PC-9 (cell line): Measurements from ENCODE around the gene CUX1. TPM values are rescaled to one million over a fixed set of nuclear protein-coding genes. Genes with fewer than 3 reads are reported as not detected.

Experiments used
- BruUV-seq: library from RNA; stranded (reverse); fragments of 400-500 nt; replicated peaks from 2 replicates; lab custom pipeline; 2021; lab: Mats Ljungman, UMichigan
- CTCF ChIA-PET: fragments of 300-600 bp; sonication (Branson Sonifier 250); formaldehyde crosslinking; loops from one replicate; lab custom pipeline; 2022; ENCODE audit warnings: antibody characterized with exemption; lab: Charles Lee
- POLR2A ChIA-PET: fragments of 300-600 bp; sonication (Branson Sonifier 250); formaldehyde crosslinking; loops from one replicate; lab custom pipeline; 2022; ENCODE audit warnings: antibody characterized with exemption; ENCODE audit not compliant: unreplicated experiment; lab: Charles Lee
- DNase-seq, 2 experiments: peaks; one replicate each; pipeline versions ENCODE4 v3.0.0 to v3.0.0-alpha.2; 2015 to 2022; ENCODE audit warnings: mixed read lengths in 1 of 2
- H2AFZ ChIP-seq: fragments of 200-600 bp; sonication (generic); 2 replicates; pipeline ENCODE4 v1.8.1; 2017; ENCODE audit warnings: antibody characterized with exemption
- H3F3A ChIP-seq: fragments of 200-600 bp; sonication (generic); 2 replicates; pipeline ENCODE4 v1.8.1; 2017; ENCODE audit warnings: antibody characterized with exemption, mild to moderate bottlenecking, low read depth; ENCODE audit not compliant: insufficient read depth
- H3K27ac ChIP-seq: fragments of 200-600 bp; sonication (generic); 2 replicates; pipeline ENCODE4 v1.6.1; 2016; ENCODE audit warnings: mixed run types
- H3K27me3 ChIP-seq: fragments of 200-600 bp; sonication (generic); 2 replicates; pipeline ENCODE4 v1.6.1; 2016; ENCODE audit warnings: low read depth, mixed run types; ENCODE audit not compliant: insufficient read depth
- H3K36me3 ChIP-seq: fragments of 200-600 bp; sonication (generic); 2 replicates; pipeline ENCODE4 v1.6.1; 2016; ENCODE audit warnings: low read depth, mixed run types
- H3K4me1 ChIP-seq: fragments of 200-600 bp; sonication (generic); replicated peaks from 2 replicates; pipeline ENCODE4 v1.6.1; 2016; ENCODE audit warnings: mixed run types; ENCODE audit not compliant: insufficient read depth
- H3K4me2 ChIP-seq: fragments of 200-600 bp; sonication (generic); 2 replicates; pipeline ENCODE4 v1.6.1; 2017; ENCODE audit warnings: mixed run types
- H3K4me3 ChIP-seq: fragments of 200-600 bp; sonication (generic); 2 replicates; pipeline ENCODE4 v1.6.1; 2016; ENCODE audit warnings: mixed run types
- H3K79me2 ChIP-seq: fragments of 200-600 bp; sonication (generic); 2 replicates; pipeline ENCODE4 v1.6.1; 2017; ENCODE audit warnings: low read depth, mixed run types
- H3K9me2 ChIP-seq: fragments of 200-600 bp; sonication (generic); 2 replicates; pipeline ENCODE4 v1.8.1; 2017; ENCODE audit warnings: mild to moderate bottlenecking; ENCODE audit not compliant: insufficient read depth
- H3K9me3 ChIP-seq: fragments of 200-600 bp; sonication (generic); 2 replicates; pipeline ENCODE4 v1.8.1; 2016; ENCODE audit warnings: low read depth; ENCODE audit not compliant: insufficient read depth
- H4K20me1 ChIP-seq: fragments of 200-600 bp; sonication (generic); 2 replicates; pipeline ENCODE4 v1.8.1; 2017; ENCODE audit not compliant: insufficient read depth
- EZH2 ChIP-seq: fragments of 200-600 bp; sonication (generic); IDR thresholded peaks from 2 replicates; pipeline ENCODE4 v1.8.0; 2017; ENCODE audit warnings: antibody characterized with exemption, low read depth
- intact Hi-C: fragments of 100-400 bp; cut with micrococcal nuclease; formaldehyde crosslinking; loops from one replicate; pipeline ENCODE4 v1.10.0; 2022; ENCODE audit not compliant: unreplicated experiment
- total RNA-seq: library from RNA; stranded (reverse); gene quantifications from 2 replicates; pipeline ENCODE4 v1.2.3, GENCODE V29; 2021
- TF ChIP-seq, protein P1 (sequence below): fragments of 200-600 bp; sonication (generic); conservative IDR thresholded peaks from 2 replicates; pipeline ENCODE4 v1.6.1; 2017; ENCODE audit warnings: mixed run types, antibody characterized with exemption, mild to moderate bottlenecking, moderate library complexity

The CUX1 gene
- total RNA-seq, 1 experiment from 2014 or later, result 83.3 TPM

DNA sequence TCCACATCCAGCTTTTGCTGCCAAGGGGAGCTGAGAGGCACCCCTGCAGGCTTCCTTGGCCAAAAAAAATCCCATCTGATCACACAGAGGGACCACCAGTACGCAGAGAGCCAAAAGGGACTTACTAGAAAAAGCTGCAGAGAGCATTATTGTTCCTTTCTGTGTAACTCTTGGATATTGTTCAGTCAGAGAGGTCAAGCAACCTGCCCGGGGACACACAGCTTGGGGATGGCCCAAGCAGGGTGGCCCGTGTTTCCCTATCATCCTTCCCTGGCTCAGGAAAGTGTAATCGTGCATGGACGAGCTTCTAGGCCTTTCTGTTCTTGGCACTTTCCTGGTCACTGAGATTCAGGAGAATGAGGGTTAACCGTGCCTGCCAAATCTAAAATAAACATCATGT lies 385.1 kb downstream of the CUX1 start:
- no peaks in the 10 kb centered on the region for H4K20me1 ChIP-seq

DNA sequence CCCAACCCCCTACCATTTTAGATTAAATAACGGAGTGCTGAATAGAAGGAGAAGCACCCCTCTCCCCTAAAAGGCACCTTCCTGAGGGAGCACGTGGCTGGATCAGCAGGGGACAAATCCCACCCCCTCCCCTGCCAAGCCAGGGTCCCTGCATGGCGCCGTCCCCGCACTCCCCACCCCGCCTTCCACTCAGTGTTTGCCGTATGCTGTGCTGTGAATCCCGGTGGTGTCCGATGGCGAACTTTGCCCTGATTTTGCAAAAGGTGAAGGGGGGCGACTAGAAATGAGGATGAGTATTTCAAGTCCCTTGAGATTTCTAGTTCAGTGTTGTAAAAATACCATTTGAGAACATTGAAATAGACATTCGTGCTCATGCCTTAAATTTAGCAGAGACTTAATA lies 385.8 kb downstream of the CUX1 start:
- Histone ChIP-seq H4K20me1 (no peaks in the 10 kb centered on the region), H3K9me3 (no peaks in the 10 kb centered on the region), H3K36me3 (no peaks in the 10 kb centered on the region), H2AFZ (no peak overlapping the region), H3F3A (no peaks in the 10 kb centered on the region), H3K79me2 (no peaks in the 10 kb centered on the region), H3K27me3 (no peaks in the 10 kb centered on the region), H3K27ac (no peak overlapping the region), H3K4me2 (no peak overlapping the region), H3K9me2 (no peaks in the 10 kb centered on the region), H3K4me1 (no peaks in the 10 kb centered on the region), H3K4me3 (no peak overlapping the region)
- no peak for DNase-seq
- ChIA-PET CTCF (no interaction called here), POLR2A (no interaction called here)
- no peak for TF ChIP-seq EZH2
- TF ChIP-seq, protein P1, sequence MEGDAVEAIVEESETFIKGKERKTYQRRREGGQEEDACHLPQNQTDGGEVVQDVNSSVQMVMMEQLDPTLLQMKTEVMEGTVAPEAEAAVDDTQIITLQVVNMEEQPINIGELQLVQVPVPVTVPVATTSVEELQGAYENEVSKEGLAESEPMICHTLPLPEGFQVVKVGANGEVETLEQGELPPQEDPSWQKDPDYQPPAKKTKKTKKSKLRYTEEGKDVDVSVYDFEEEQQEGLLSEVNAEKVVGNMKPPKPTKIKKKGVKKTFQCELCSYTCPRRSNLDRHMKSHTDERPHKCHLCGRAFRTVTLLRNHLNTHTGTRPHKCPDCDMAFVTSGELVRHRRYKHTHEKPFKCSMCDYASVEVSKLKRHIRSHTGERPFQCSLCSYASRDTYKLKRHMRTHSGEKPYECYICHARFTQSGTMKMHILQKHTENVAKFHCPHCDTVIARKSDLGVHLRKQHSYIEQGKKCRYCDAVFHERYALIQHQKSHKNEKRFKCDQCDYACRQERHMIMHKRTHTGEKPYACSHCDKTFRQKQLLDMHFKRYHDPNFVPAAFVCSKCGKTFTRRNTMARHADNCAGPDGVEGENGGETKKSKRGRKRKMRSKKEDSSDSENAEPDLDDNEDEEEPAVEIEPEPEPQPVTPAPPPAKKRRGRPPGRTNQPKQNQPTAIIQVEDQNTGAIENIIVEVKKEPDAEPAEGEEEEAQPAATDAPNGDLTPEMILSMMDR, result no peak
- intact Hi-C loops, result no loop called here
- BruUV-seq, result no TSS peak

More for the DNA sequence above, 385.1 kb downstream of the CUX1 start:
- ChIA-PET POLR2A (no interaction called here), CTCF (no interaction called here)
- H3K36me3 ChIP-seq, result no peaks in the 10 kb centered on the region
- H3F3A ChIP-seq, result no peaks in the 10 kb centered on the region
- no peaks in the 10 kb centered on the region for H3K79me2 ChIP-seq
- no peak overlapping the region for H3K4me3 ChIP-seq
- intact Hi-C loops, result no loop called here
- H3K9me3 ChIP-seq, result no peaks in the 10 kb centered on the region
- H3K27me3 ChIP-seq, result no peaks in the 10 kb centered on the region
- no peak for DNase-seq
- H3K4me2 ChIP-seq, result no peak overlapping the region
- no peaks in the 10 kb centered on the region for H3K4me1 ChIP-seq
- H3K9me2 ChIP-seq, result no peaks in the 10 kb centered on the region
- TF ChIP-seq EZH2, result no peak
- TF ChIP-seq, protein P1, result no peak
- H3K27ac ChIP-seq, result no peak overlapping the region
- no TSS peak for BruUV-seq
- H2AFZ ChIP-seq, result no peak overlapping the region

DNA sequence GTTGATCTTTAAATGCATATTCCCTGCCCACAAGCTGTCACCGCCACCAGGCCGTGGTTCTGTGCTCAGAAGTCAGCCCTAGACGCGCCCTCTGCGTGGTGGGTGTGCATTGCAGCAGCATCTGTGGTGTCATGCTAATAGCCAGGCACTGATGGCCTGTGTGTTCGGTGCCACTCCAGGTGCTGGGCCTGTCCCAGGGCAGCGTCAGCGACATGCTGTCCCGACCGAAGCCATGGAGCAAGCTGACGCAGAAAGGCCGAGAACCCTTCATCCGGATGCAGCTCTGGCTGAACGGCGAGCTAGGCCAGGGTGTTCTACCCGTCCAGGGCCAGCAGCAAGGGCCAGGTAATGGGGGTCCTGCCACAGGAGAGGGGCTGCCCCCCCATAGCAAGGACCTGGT lies 386.8 kb downstream of the CUX1 start:
- intact Hi-C loops, result no loop called here
- Histone ChIP-seq H3K9me3 (no peaks in the 10 kb centered on the region), H3K4me3 (no peak overlapping the region), H3K36me3 (no peaks in the 10 kb centered on the region), H3K27ac (no peak overlapping the region), H3K79me2 (no peaks in the 10 kb centered on the region), H3F3A (no peaks in the 10 kb centered on the region), H3K9me2 (no peaks in the 10 kb centered on the region), H3K27me3 (no peaks in the 10 kb centered on the region), H2AFZ (no peak overlapping the region), H3K4me2 (no peak overlapping the region), H3K4me1 (no peaks in the 10 kb centered on the region), H4K20me1 (no peaks in the 10 kb centered on the region)
- TF ChIP-seq, protein P1, result no peak
- no peak for TF ChIP-seq EZH2
- CTCF ChIA-PET, result no interaction called here
- no peak for DNase-seq
- POLR2A ChIA-PET, result no interaction called here
- no TSS peak for BruUV-seq
